Thoracic aorta (tissue), 2 donors: ENCODE data around the gene NHSL2. TPM values are rescaled to one million over a fixed set of nuclear protein-coding genes. Genes with fewer than 3 reads are reported as not detected.
"Not testable (repeated sequence)": the region's sequence is repeated elsewhere in the genome, so short reads cannot be mapped to it uniquely, and the experiment has no call there.

Source experiments
- ATAC-seq: fragments of 150-250 bp; one replicate; pipeline ENCODE4 v1.8.0; 2017; ENCODE audit warnings: low read depth; ENCODE audit not compliant: insufficient number of reproducible peaks, low FRiP score
- DNase-seq: peaks from one replicate; pipeline ENCODE4 v3.0.0-alpha.2; 2020; ENCODE audit warnings: low spot score
- H3K27ac ChIP-seq, 2 donors: fragments of 200-600 bp; sonication (generic); 1 replicate in 1 of 2; 2 replicates in 1 of 2; pipeline ENCODE4 v1.5.1; 2016; ENCODE audit warnings: mild to moderate bottlenecking in 2 of 2, moderate library complexity in 2 of 2
- H3K27me3 ChIP-seq: fragments of 200-600 bp; sonication (generic); replicated peaks from 2 replicates; pipeline ENCODE4 v1.6.0; 2016; ENCODE audit warnings: mild to moderate bottlenecking; ENCODE audit not compliant: insufficient read depth
- H3K36me3 ChIP-seq: fragments of 200-600 bp; sonication (generic); one replicate; pipeline ENCODE4 v1.5.1; 2016
- H3K4me1 ChIP-seq, 2 donors: fragments of 200-600 bp; sonication (generic); 1 replicate in 1 of 2; 2 replicates in 1 of 2; pipeline versions ENCODE4 v1.5.1 to v1.6.0; 2016; ENCODE audit warnings: low read depth in 2 of 2, mild to moderate bottlenecking in 1 of 2; ENCODE audit not compliant: control insufficient read depth in 1 of 2
- H3K4me3 ChIP-seq: fragments of 200-600 bp; sonication (generic); 2 replicates; pipeline ENCODE4 v1.5.1; 2016; ENCODE audit warnings: mild to moderate bottlenecking
- H3K9me3 ChIP-seq: fragments of 200-600 bp; sonication (generic); 2 replicates; pipeline ENCODE4 v1.5.1; 2016
- CTCF ChIP-seq: fragments of 200-600 bp; sonication (generic); IDR thresholded peaks from one replicate; pipeline ENCODE4 v1.5.1; 2019; ENCODE audit warnings: antibody characterized with exemption
- total RNA-seq, 2 donors: library from RNA; depleted of rRNA; stranded (reverse); fragments of >200 nt; gene quantifications; one replicate each; pipeline versions ENCODE4 v1.1.0 to v1.2.3, GENCODE V29; 2016

The NHSL2 gene
- total RNA-seq, 2 donors from 2014 or later, result 15.0 to 16.5 TPM

GRCh38 chrX:72053508-72053907 is 142.9 kb downstream of the NHSL2 start:
- no peak for ATAC-seq
- DNase-seq, result no peak
- no peak overlapping the region for H3K4me3 ChIP-seq
- no peaks in the 10 kb centered on the region for H3K9me3 ChIP-seq
- no peaks in the 10 kb centered on the region for H3K27me3 ChIP-seq
- no peak for TF ChIP-seq CTCF
- H3K36me3 ChIP-seq, result no peaks in the 10 kb centered on the region
- no peaks in the 10 kb centered on the region for H3K4me1 ChIP-seq
- H3K27ac ChIP-seq, result no peak overlapping the region

GRCh38 chrX:72054779-72055489 is 144.3 kb downstream of the NHSL2 start:
- Histone ChIP-seq H3K4me1 (no peaks in the 10 kb centered on the region), H3K27ac (no peak overlapping the region), H3K4me3 (no peak overlapping the region), H3K36me3 (no peaks in the 10 kb centered on the region), H3K9me3 (no peaks in the 10 kb centered on the region), H3K27me3 (no peaks in the 10 kb centered on the region)
- no peak for DNase-seq
- TF ChIP-seq CTCF, result no peak
- no peak for ATAC-seq

- H3K4me1 ChIP-seq, result peaks cover 0 to 13% of the 10 kb centered on the region in 2 donors
- H3K27ac ChIP-seq, result no peak overlapping the region
- no peaks in the 10 kb centered on the region for H3K9me3 ChIP-seq
- ATAC-seq (no peak), DNase-seq (no peak)
- no peak overlapping the region for H3K4me3 ChIP-seq
- no peaks in the 10 kb centered on the region for H3K36me3 ChIP-seq
- TF ChIP-seq CTCF, result no peak
- H3K27me3 ChIP-seq, result no peaks in the 10 kb centered on the region
These were observed 146.7 kb downstream of the NHSL2 start for GRCh38 chrX:72057331-72057730.

GRCh38 chrX:72057849-72058248 is 147.2 kb downstream of the NHSL2 start:
- Histone ChIP-seq H3K27me3 (no peaks in the 10 kb centered on the region), H3K36me3 (no peaks in the 10 kb centered on the region), H3K4me1 (peaks cover 4 to 18% of the 10 kb centered on the region in 2 donors), H3K9me3 (no peaks in the 10 kb centered on the region), H3K27ac (no peak overlapping the region), H3K4me3 (no peak overlapping the region)
- ATAC-seq (no peak), DNase-seq (no peak)
- TF ChIP-seq CTCF, result no peak

- H3K27ac ChIP-seq, H3K4me3 ChIP-seq, H3K36me3 ChIP-seq, ATAC-seq, H3K9me3 ChIP-seq, H3K27me3 ChIP-seq, DNase-seq: not testable (repeated sequence)
- peaks cover 4 to 23% of the 10 kb centered on the region in 2 donors for H3K4me1 ChIP-seq
These were observed 147.7 kb downstream of the NHSL2 start for GRCh38 chrX:72058346-72058745.
